Thyroid gland (tissue), 4 donors: ENCODE measurements around the gene ENDOU. TPM values are rescaled to one million over a fixed set of nuclear protein-coding genes. Genes with fewer than 3 reads are reported as not detected.

Source experiments
- DNase-seq, 2 donors: peaks; one replicate each; pipeline ENCODE4 v3.0.0-alpha.2; 2019
- H3K27ac ChIP-seq, 3 donors: fragments of 200-600 bp; sonication (generic); 1 replicate in 2 of 3; 2 replicates in 1 of 3; pipeline ENCODE4 v1.5.1; 2016 to 2019; ENCODE audit warnings: mild to moderate bottlenecking in 1 of 3, moderate library complexity in 1 of 3
- H3K27me3 ChIP-seq: fragments of 200-600 bp; sonication (generic); one replicate; pipeline ENCODE4 v1.5.1; 2019
- H3K36me3 ChIP-seq, 2 donors: fragments of 200-600 bp; sonication (generic); one replicate each; pipeline ENCODE4 v1.5.1; 2016 to 2019
- H3K4me1 ChIP-seq, 2 donors: fragments of 200-600 bp; sonication (generic); one replicate each; pipeline ENCODE4 v1.5.1; 2017 to 2019
- H3K4me3 ChIP-seq, 3 donors: fragments of 200-600 bp; sonication (generic); replicated peaks in 1 of 3; 1 replicate in 2 of 3; 2 replicates in 1 of 3; pipeline ENCODE4 v1.5.1; 2016; ENCODE audit warnings: mild to moderate bottlenecking in 1 of 3
- H3K9me3 ChIP-seq: fragments of 200-600 bp; sonication (generic); one replicate; pipeline ENCODE4 v1.5.1; 2017
- POLR2A ChIP-seq, 2 donors: fragments of 450-650 bp; IDR thresholded peaks; one replicate each; pipeline ENCODE4 v1.6.1; 2017; ENCODE audit warnings: antibody characterized with exemption in 2 of 2, mild to moderate bottlenecking in 2 of 2, moderate library complexity in 1 of 2
- WGBS, 2 donors: methylation state at CpG; one replicate each; pipeline ENCODE4 v1.1.5; 2017; 5-methylcytosine and 5-hydroxymethylcytosine counted together
- intact Hi-C: fragments of 100-400 bp; cut with DNase I; formaldehyde crosslinking; loops from one replicate; pipeline ENCODE4 v1.15.1; 2023
- total RNA-seq, 4 donors: library from RNA; depleted of rRNA; stranded (reverse); fragments of >200 nt; gene quantifications; one replicate each; pipeline ENCODE4 v1.2.3, GENCODE V29; 2016
- TF ChIP-seq, protein P1 (sequence below), 6 experiments: fragments of 200-600 bp in 3 of 6; fragments of 450-650 bp in 3 of 6; sonication (generic) in 3 of 6; IDR thresholded peaks; one replicate each; pipeline ENCODE4 v1.5.1; 2016 to 2019; ENCODE audit warnings: antibody characterized with exemption in 6 of 6, mild to moderate bottlenecking in 2 of 6, inconsistent platforms in 1 of 6, moderate library complexity in 1 of 6

ENDOU gene
- total RNA-seq, 4 donors from 2014 or later, result 0.11 to 1.9 (median 1.2) TPM

- no peak overlapping the region for H3K4me3 ChIP-seq
- peak; percentile 98 to 99 for DNase-seq
These were observed 11.8 kb upstream of the ENDOU start for GRCh38 chr12:47736877-47737676.

DNA sequence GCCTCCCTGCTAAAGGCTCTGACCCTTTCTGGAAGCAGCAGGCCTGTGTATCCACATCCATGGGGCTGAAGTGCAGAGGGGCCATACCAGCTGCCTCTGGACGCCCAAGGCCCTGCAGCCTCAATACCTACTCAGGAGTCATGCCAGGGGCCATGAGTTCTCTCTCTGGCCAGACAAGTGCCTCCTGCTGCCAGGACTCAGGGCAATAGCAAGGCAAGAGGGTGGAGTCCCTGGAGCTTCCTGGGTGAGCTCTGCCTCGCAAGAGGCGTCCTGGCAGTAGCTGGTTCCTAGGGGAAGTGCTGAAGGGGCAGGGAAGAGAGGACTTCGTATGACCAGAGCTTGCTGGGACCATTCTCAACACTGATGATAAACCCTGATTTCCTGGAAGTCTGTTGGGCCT is 10.9 kb upstream of the ENDOU start:
- intact Hi-C loops, result no loop called here
- Histone ChIP-seq H3K4me1 (peaks cover 38 to 62% of the 10 kb centered on the region in 2 donors), H3K36me3 (no peaks in the 10 kb centered on the region), H3K4me3 (no peak overlapping the region), H3K9me3 (no peaks in the 10 kb centered on the region), H3K27ac (peak overlapping the region; percentile 90 to 93 (median 92)), H3K27me3 (no peaks in the 10 kb centered on the region)
- WGBS, 2 donors, result 44 to 63% methylated on average over 3 of the region's 4 CpGs
- TF ChIP-seq POLR2A (IDR thresholded peaks at IDR 0.05), result no peak
- TF ChIP-seq, protein P1, sequence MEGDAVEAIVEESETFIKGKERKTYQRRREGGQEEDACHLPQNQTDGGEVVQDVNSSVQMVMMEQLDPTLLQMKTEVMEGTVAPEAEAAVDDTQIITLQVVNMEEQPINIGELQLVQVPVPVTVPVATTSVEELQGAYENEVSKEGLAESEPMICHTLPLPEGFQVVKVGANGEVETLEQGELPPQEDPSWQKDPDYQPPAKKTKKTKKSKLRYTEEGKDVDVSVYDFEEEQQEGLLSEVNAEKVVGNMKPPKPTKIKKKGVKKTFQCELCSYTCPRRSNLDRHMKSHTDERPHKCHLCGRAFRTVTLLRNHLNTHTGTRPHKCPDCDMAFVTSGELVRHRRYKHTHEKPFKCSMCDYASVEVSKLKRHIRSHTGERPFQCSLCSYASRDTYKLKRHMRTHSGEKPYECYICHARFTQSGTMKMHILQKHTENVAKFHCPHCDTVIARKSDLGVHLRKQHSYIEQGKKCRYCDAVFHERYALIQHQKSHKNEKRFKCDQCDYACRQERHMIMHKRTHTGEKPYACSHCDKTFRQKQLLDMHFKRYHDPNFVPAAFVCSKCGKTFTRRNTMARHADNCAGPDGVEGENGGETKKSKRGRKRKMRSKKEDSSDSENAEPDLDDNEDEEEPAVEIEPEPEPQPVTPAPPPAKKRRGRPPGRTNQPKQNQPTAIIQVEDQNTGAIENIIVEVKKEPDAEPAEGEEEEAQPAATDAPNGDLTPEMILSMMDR (IDR thresholded peaks at IDR 0.05), result no peak
- DNase-seq, result peak; percentile 45 to 56

More at GRCh38 chr12:47736877-47737676, 11.8 kb upstream of the ENDOU start:
- no peaks in the 10 kb centered on the region for H3K36me3 ChIP-seq
- no peaks in the 10 kb centered on the region for H3K9me3 ChIP-seq
- TF ChIP-seq POLR2A (IDR thresholded peaks at IDR 0.05), result peak in 1 of 2 donors; percentile 42
- TF ChIP-seq, protein P1 (IDR thresholded peaks at IDR 0.05), result peak in 2 of 6 experiments; percentile 21 to 25
- H3K27ac ChIP-seq, result peak overlapping the region; percentile 90 to 93 (median 92)
- intact Hi-C loops, result no loop called here
- 19% methylated on average over 10 to 11 of the region's 19 CpGs for WGBS, 2 donors
- peaks cover 45 to 70% of the 10 kb centered on the region in 2 donors for H3K4me1 ChIP-seq
- H3K27me3 ChIP-seq, result no peaks in the 10 kb centered on the region

DNA sequence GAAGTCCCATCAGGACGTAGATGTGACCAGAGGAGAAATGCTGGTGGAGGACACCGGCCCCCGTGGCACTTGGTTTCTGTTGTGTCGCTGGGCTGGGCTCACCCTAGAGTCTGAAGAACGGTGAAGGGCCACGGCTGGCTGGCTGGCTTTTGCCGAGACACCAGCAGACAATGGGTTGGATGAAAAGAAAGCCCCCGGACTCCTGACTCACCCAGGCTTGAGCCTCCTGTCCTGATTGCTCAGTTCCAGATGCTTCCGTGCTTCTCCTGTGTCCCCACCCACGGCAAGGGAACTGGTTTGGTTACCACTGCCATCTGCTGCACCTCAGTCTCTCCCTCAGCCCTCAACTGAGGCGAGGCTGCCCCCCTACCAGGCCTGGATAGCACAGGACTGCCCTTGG is 10.4 kb upstream of the ENDOU start:
- intact Hi-C loops, result no loop called here
- Histone ChIP-seq H3K4me3 (no peak overlapping the region), H3K27me3 (no peaks in the 10 kb centered on the region), H3K27ac (peak overlapping the region; percentile 90 to 93 (median 92)), H3K4me1 (peaks cover 35 to 61% of the 10 kb centered on the region in 2 donors), H3K36me3 (no peaks in the 10 kb centered on the region), H3K9me3 (no peaks in the 10 kb centered on the region)
- TF ChIP-seq POLR2A (IDR thresholded peaks at IDR 0.05), result no peak
- TF ChIP-seq, protein P1 (IDR thresholded peaks at IDR 0.05), result no peak
- 86 to 94% methylated on average over 10 to 11 of the region's 11 CpGs for WGBS, 2 donors
- DNase-seq, result no peak

GRCh38 chr12:47734725-47735480 is 9.6 kb upstream of the ENDOU start:
- intact Hi-C loops, result no loop called here
- peaks cover 35 to 61% of the 10 kb centered on the region in 2 donors for H3K4me1 ChIP-seq
- H3K4me3 ChIP-seq, result no peak overlapping the region
- TF ChIP-seq, protein P1 (IDR thresholded peaks at IDR 0.05), result no peak
- no peak for TF ChIP-seq POLR2A (IDR thresholded peaks at IDR 0.05)
- no peaks in the 10 kb centered on the region for H3K27me3 ChIP-seq
- peak overlapping the region; percentile 90 to 93 (median 92) for H3K27ac ChIP-seq
- 57 to 59% methylated on average over 8 to 10 of the region's 12 CpGs for WGBS, 2 donors
- H3K36me3 ChIP-seq, result no peaks in the 10 kb centered on the region
- DNase-seq, result peak; percentile 11 to 23
- H3K9me3 ChIP-seq, result no peaks in the 10 kb centered on the region
